Inferior parietal cortex (tissue), 1 donor: ENCODE results near the gene TSPAN9.

ENCODE experiments used
- DNase-seq: peaks from one replicate; pipeline ENCODE4 v3.0.0-alpha.2; 2016; ENCODE audit errors: extremely low spot score

The TSPAN9 gene

GRCh38 chr12:3275171-3276041, 198.2 kb downstream of the TSPAN9 start:
- DNase-seq: peak; percentile 83

GRCh38 chr12:3276226-3276625, 199.0 kb downstream of the TSPAN9 start:
- no peak for DNase-seq

DNA sequence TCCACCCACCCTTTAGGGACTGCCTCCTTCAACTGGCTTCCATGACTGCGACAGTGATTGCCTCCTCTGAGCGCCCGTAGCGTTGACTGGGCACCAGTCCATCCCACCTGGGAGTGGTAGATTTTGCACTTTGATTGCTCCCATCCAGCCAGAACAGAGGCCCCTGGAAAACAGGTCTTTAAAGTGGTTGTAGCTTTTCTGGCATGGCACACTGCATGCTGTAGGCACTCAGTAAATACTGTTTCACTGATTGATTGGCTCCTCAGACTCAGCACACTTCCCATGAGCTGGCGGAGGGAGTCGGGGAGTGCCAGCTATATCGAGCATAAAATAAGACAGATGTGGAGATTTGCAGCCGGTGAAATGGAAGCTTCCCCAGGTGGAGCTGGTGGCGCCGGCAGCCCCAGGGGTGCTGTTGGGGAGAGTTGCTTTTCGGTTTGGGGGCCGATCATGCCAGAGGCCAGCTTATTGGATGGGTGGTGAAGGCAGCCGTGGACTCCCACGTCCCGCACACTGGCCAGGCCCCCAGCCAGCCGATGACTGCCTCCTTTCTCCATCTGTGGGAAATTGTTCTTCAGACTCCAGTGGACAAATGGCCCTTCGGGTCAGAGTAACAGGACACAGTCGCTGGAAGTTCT, 200.2 kb downstream of the TSPAN9 start:
- no peak for DNase-seq

DNA sequence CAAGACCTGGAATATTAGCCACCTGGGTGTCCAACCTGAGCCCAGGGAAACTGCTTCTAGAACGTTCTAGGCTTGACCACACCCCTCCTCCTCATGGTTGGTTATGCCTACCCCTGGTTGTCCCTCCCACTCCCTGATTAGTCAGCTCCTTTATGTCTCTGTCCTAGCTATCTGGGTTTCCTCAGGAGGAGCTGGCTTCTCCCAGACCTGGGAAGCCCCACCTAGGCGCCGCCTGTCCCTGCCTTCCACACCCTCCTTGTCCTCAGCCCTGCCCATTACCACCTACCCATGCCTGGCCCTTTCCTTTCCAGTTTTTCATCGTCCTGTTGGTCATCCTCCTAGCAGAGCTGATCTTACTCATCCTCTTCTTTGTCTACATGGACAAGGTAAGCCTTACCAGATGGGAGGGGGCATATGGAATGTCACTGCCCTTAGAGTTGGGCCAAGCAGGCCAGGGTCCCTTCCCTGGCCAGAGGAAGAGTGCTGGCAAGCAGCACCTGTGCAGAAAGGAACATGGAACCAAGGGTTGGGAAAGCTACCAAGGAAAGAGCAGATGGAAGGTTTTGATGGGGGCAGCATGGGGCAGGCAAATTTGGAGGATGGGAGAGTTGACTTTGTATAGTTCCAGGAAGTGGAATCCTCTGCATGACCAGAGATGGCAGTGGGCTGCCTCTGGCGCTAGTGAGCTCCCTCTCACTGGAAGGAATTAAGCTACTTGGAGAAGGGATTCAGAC, 201.7 kb downstream of the TSPAN9 start:
- DNase-seq: no peak

DNA sequence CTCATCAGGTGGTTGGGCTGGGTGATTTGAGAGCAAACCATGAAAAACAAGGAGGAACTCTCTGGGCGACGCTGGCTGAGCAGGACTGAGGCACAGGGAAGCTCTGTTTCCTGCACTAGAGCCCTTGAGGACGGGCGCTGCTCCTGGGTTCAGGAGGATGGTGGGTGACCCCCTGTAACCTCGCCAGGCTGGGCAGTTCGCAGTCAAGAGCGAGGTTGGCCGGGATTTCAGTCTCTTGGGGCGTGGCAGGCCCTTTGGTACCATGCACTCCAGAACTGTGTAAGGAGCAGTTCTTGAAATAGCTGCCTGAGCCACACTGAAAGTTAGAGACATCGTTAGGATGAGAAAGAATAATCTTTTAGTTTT, 202.2 kb downstream of the TSPAN9 start:
- no peak for DNase-seq

- DNase-seq: no peak
These were observed 202.7 kb downstream of the TSPAN9 start for GRCh38 chr12:3279832-3280231.

DNA sequence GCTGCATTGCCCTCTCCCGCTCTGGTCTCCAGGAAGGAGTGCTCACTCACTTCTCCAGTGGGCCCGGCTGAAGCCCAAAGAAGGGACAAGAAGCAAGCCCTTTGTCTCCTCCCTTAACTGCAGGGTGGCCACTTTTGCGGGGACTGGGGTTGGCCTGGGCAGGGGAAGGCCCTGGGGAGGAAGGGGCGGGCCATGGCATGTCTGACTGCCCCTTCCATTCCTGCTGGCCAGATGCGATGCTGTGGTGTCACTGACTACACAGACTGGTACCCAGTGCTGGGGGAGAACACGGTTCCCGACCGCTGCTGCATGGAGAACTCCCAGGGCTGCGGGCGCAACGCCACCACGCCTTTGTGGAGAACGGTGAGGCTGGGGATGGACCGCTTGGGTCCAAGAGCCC, 203.8 kb downstream of the TSPAN9 start:
- DNase-seq: no peak

DNA sequence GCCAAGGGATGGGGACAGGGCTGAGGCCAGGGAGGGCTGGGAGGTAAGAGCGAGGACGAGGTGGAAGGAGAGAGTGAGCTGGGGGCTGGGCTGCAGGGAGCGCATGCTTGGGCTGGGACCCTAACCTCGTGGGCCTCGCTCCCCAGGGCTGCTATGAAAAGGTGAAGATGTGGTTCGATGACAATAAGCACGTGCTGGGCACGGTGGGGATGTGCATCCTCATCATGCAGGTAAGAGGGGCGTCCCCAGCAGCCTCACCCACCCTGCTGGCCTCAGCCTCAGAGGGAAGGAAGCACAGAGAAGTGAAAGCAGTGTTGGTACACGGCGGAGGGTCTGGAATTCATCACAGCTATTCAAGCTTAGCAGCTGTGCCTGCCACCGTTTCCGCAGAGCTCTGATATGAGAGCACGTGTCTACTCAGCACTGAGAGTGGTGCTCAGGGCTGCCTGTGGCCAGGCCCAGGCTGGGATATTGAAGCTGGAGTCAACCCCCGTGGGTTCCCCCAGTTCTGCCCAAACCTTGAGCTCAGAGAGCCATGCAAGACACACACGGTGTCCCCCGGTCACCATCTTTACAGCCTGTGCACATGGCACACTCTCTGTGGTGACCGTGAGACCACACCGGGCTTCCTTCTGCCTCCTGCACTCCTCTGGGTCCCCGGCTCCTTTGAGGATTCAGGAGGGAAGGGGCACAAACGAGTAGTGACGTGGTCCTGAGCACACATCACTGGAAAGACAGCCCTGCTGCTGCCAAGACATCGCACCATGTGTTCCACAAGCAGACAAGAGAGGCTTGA, 204.6 kb downstream of the TSPAN9 start:
- DNase-seq: no peak

DNA sequence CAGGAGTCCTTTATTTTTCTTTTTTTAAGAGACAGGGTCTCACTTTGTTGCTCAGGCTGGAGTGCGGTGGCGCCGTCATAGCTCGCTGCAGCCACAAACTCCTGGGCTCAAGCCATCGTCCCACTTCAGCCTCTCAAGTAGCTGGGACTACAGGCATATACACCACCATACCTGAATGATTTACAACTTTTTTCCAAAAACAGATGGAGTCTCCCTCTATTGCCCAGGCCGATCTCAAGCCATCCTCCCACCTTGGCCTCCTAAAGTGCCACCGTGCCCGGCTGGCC, 205.1 kb downstream of the TSPAN9 start:
- no peak for DNase-seq

DNA sequence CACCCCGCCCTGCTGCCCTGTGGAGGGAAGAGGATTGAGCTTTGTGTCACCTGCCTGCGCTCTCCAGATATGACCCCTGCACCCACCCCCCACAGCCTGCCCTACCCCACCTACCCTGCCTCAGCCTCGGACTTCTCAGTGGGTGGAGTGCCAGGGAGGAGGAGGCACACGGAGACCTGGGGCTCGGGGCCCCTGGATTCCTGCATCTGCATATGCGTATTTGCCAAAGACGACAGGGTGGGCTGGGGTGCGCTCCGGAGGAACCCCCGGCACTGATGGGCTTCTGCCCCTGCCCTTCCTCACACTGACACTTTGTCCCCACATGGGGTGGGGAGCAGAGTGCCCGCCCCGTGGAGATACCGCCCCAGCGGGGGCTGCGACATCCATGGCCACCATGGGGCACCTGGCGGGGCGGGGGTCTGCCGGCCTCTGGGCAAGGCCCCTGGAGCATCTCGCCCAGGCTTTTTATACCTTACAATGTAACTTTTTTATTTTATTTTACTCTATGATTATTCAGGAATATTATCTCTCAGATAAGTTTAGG, 206.0 kb downstream of the TSPAN9 start:
- DNase-seq: no peak

- no peak for DNase-seq
These were observed 207.2 kb downstream of the TSPAN9 start for GRCh38 chr12:3284405-3284804.

GRCh38 chr12:3285570-3285969, 208.4 kb downstream of the TSPAN9 start:
- DNase-seq: no peak

DNA sequence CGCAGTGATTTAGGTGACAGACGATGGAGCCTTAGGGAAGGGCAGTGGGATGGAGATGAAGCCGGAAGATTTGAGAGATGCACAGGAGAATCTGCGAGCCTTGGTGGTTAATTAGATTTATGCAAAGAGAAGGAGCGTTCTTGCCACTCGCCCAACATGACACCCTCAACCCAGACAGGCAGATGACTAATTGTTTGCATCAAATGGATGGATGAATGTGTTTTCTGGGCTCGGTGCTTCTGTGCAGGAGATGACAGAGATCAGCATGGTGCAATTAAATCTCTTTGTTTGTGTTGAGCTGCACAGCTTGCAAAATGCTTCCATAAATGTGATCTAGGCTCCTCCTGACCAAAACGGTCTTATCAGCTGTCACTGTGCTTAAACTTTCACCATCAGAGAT, 211.5 kb downstream of the TSPAN9 start:
- DNase-seq: no peak

DNA sequence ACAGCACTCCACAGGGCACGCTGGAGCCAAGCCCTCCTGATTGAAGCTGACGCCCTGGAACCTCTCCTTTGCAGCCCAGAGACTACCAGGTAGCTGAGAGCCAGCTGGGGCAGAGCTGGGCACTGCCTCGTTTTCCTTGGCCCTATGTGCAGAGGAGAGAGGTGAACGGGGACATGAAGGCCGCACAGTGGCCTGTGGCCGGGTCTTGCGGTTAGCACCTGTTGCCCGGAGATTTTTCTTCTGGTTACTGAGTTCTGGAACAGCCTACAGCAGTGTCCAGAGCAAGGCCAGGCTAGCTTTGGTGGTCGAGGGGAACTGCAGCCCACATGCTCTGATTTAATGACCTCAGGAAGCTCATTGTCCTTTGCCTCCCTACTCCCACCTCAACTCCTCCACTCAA, 212.5 kb downstream of the TSPAN9 start:
- no peak for DNase-seq

DNA sequence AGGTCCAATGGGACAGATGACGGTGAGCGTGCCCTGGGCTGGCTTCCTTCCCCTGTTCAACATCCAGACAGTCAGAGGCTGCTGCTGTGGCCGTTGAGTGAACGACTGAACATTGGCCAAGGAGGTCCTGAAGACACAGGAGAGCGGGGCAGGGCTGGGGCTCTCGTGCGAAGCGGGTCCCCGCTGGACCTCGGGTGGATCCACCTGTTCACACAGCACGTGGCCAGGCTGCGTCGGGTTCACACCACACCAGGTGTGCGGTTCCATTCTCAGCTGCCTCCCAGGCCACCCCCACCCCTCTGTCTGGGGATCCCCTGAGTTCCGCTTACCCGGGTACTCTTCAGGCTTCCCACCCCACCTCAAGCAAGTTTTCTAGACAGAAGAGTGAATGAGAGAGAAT, 214.8 kb downstream of the TSPAN9 start:
- DNase-seq: no peak

- DNase-seq: no peak
These were observed 215.7 kb downstream of the TSPAN9 start for GRCh38 chr12:3292677-3293412.

DNA sequence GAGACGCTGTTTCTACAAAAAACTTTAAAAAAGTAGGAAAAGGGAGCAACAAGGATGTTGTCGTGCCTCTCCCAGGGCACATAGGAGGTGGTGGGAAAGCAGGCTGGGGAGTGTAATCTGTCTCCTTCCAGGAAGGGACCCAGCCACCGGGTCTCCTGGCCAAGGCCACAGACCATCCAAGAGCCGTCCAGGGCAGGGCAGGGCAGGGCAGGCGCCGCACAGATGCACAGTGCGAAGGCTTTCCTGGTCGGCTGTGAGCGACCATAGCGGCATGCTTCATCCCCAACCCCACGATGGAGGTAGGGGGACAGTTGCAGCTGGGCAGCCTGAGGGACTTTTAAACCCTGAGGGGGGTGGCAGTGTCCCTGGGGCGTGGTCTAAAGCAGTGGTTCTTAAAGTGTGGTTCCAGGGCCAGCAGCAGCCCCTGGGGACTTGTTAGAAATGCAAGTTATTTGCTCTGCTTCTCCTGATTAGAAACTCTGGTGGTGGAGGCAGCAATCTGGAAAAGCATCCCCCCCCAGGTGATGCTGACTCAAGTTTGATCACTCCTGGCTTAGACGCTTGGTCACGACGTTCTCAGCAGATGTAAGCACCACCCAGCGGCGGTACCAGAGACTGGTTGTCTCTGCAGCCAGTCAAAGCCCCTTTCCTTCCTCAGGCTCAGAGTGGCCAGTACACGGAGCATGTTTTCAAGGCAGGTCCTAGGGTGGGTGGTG, 216.4 kb downstream of the TSPAN9 start:
- no peak for DNase-seq

- DNase-seq: no peak
These were observed 217.3 kb downstream of the TSPAN9 start for GRCh38 chr12:3294481-3294911.

DNA sequence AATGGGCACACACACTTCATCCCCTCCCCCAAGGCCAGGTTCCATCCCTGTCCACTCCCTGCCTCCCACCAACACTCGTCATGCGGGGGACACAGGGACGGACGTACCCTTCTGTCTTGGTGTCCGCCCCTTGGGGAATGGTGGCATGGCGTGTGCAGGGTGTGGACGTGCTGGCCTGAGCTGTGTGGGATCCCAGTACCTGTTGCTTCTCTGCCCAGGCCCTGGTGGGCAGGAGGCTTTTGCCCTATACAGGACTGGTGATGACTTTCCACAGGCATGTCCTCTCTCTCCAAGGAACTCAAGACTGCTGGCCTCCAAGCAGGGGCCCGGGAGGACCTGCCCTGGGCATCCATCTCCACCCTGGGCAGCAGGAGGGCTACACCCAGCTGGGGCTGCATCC, 218.0 kb downstream of the TSPAN9 start:
- no peak for DNase-seq

DNA sequence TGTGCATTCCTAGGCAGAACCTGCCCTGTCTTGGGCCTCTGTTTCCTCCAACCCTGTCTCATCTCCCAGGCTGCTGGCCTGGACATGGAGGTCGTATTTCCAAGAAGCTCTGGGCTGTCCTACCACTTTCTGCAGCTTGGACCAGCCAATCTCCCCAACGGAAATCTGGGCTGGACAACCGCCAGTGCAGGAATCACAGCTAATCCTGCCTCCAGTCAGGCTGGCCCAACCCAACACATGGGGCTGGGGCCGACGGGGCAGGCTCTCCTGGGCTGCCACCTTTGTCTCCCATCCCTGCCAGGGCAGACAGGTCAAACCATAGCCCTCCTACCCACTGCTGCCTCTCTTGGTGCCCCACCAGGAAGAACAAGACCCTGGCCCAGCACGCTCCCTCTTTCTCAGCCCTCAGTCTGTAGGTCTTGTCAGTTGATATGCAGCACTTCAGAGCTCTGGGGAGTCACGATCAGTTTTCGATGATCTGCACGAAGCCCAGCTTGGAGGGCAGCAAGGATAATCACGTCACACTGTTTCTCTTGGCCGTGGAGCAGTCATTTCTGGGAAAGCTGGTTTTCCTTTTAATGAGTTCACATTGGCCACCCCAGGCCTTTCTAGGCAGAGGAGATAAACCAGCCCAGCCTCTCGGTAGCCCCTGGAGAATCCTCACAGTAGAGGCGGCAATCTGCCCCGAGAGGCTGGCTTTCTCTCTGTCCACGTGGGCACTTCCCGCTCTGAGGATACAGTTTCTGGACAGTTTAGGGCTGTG, 218.6 kb downstream of the TSPAN9 start:
- DNase-seq: no peak
